Upper lobe of left lung (tissue), 6 donors: ENCODE measurements around the gene AZU1. TPM values are rescaled to one million over a fixed set of nuclear protein-coding genes. Genes with fewer than 3 reads are reported as not detected.
A peak's percentile ranks its signal among the peaks of the same experiment; 100 is the strongest.

Source experiments
- ATAC-seq, 2 donors: fragments of 200-7000 bp; cut with Tn5 transposase; one replicate each; pipeline ENCODE4 v1.9.1; 2022; ENCODE audit warnings: mild to moderate bottlenecking in 2 of 2, moderate library complexity in 2 of 2; ENCODE audit not compliant: low FRiP score in 2 of 2
- DNase-seq, 2 donors: peaks; one replicate each; pipeline ENCODE4 v3.0.0-alpha.2; 2019 to 2020
- H3K27ac ChIP-seq, 4 donors: fragments of 200-600 bp; sonication (generic); one replicate each; pipeline ENCODE4 v1.5.1; 2016 to 2019
- H3K27me3 ChIP-seq, 4 donors: fragments of 200-600 bp; sonication (generic); one replicate each; pipeline ENCODE4 v1.5.1; 2017 to 2019
- H3K36me3 ChIP-seq, 4 donors: fragments of 200-600 bp; sonication (generic); one replicate each; pipeline ENCODE4 v1.5.1; 2016 to 2019
- H3K4me1 ChIP-seq, 4 donors: fragments of 200-600 bp; sonication (generic); one replicate each; pipeline ENCODE4 v1.5.1; 2018 to 2019
- H3K4me3 ChIP-seq, 4 donors: fragments of 200-600 bp; sonication (generic); one replicate each; pipeline ENCODE4 v1.5.1; 2017 to 2019; ENCODE audit warnings: mild to moderate bottlenecking in 2 of 4, moderate library complexity in 1 of 4
- H3K9me3 ChIP-seq, 4 donors: fragments of 200-600 bp; sonication (generic); one replicate each; pipeline ENCODE4 v1.5.1; 2018 to 2019
- CTCF ChIP-seq, 6 experiments: fragments of 450-650 bp in 4 of 6; fragments of 200-600 bp in 2 of 6; sonication (generic) in 2 of 6; IDR thresholded peaks; one replicate each; pipeline ENCODE4 v1.5.1; 2016 to 2019; ENCODE audit warnings: antibody characterized with exemption in 6 of 6
- EP300 ChIP-seq, 4 donors: sonication (generic); formaldehyde crosslinking; IDR thresholded peaks; one replicate each; pipeline ENCODE4 v1.5.1; 2017; ENCODE audit warnings: antibody characterized with exemption in 4 of 4, control low read depth in 2 of 4
- POLR2A ChIP-seq, 4 donors: fragments of 450-650 bp; IDR thresholded peaks; one replicate each; pipeline ENCODE4 v1.5.1; 2016 to 2017; ENCODE audit warnings: antibody characterized with exemption in 4 of 4, mild to moderate bottlenecking in 2 of 4
- POLR2AphosphoS5 ChIP-seq, 2 donors: sonication (generic); formaldehyde crosslinking; IDR thresholded peaks; one replicate each; pipeline ENCODE4 v1.5.1; 2017; ENCODE audit warnings: antibody characterized with exemption in 2 of 2
- WGBS, 2 donors: methylation state at CpG; one replicate each; pipeline ENCODE4 v1.1.5; 2017 to 2018; 5-methylcytosine and 5-hydroxymethylcytosine counted together
- small RNA-seq, 4 donors: library from RNA; depleted of rRNA; stranded (forward); fragments of <200 nt; gene quantifications; one replicate each; pipeline ENCODE3, GENCODE V24; 2016
- total RNA-seq, 6 donors: library from RNA; depleted of rRNA in 4 of 6; stranded (reverse); fragments of >200 nt in 4 of 6; gene quantifications; one replicate each; pipeline versions ENCODE4 v1.1.0 to v1.2.1, GENCODE V29; 2016 to 2021
- donor health status: DM: no; HTN: no; CAD: no; lungs with moderate emphysema.
- donor health status: DM: no; HTN: yes; CAD: no; lungs with severe emphysema.

Gene AZU1
- total RNA-seq, 6 donors from 2014 or later = 2.0 to 13.6 (median 5.3) TPM

- TF ChIP-seq EP300 (IDR thresholded peaks at IDR 0.05) (no peak), POLR2AphosphoS5 (IDR thresholded peaks at IDR 0.05) (no peak), CTCF (IDR thresholded peaks at IDR 0.05) (no peak), POLR2A (IDR thresholded peaks at IDR 0.05) (no peak)
- 91% methylated on average over 23 to 28 of the region's 37 CpGs for WGBS, 2 donors
- peaks cover 12 to 91% (median 69%) of the 10 kb centered on the region in 4 donors for H3K36me3 ChIP-seq
- no peak overlapping the region for H3K27ac ChIP-seq
- H3K4me1 ChIP-seq = no peaks in the 10 kb centered on the region
- DNase-seq (peak in 1 of 2 donors; percentile 78), ATAC-seq (no peak)
- no peaks in the 10 kb centered on the region for H3K9me3 ChIP-seq
- H3K27me3 ChIP-seq = no peaks in the 10 kb centered on the region
- no peak overlapping the region for H3K4me3 ChIP-seq
Observed at GRCh38 chr19:879711-880438, 52.2 kb downstream of the AZU1 start.

Small RNA genes lying within 50 kb of the gene (small RNA-seq; reads per million reads assigned to genes)
- 0 reads per million in 4 donors for gene MIR3187

Other genes with a start within 250 kb of the AZU1 start
- under 1 TPM in 3 of 6 donors, not detected in 3; 0.46 to 0.47 (median 0.46) TPM for gene HCN2, start 238.0 kb upstream of the AZU1 start, total RNA-seq
- gene POLRMT, start 194.3 kb upstream of the AZU1 start, total RNA-seq = 10 to 100 TPM; 26.7 to 86.5 (median 50.9) TPM
- 1 to 10 TPM in 3 of 6 donors, under 1 TPM in 2, not detected in 1; 0.40 to 6.3 (median 1.2) TPM for gene FGF22, start 188.0 kb upstream of the AZU1 start, total RNA-seq
- 100 to 1,000 TPM in 1 of 6 donors, 10 to 100 TPM in 5; 36.7 to 106 (median 66.3) TPM for gene RNF126, start 164.6 kb upstream of the AZU1 start, total RNA-seq
- gene FSTL3, start 151.4 kb upstream of the AZU1 start, total RNA-seq = 100 to 1,000 TPM; 109 to 335 (median 197) TPM
- under 1 TPM in 2 of 6 donors, not detected in 4; 0.37 to 0.46 TPM for gene PRSS57, start 132.4 kb upstream of the AZU1 start, total RNA-seq
- gene PALM, start 118.9 kb upstream of the AZU1 start, total RNA-seq = 10 to 100 TPM; 12.5 to 65.6 (median 37.4) TPM
- 10 to 100 TPM; 22.5 to 51.5 (median 37.5) TPM for gene MISP, start 76.7 kb upstream of the AZU1 start, total RNA-seq
- 100 to 1,000 TPM; 122 to 270 (median 219) TPM for gene PTBP1, start 30.4 kb upstream of the AZU1 start, total RNA-seq
- gene PLPPR3, start 5.9 kb upstream of the AZU1 start, total RNA-seq = 10 to 100 TPM in 1 of 6 donors, 1 to 10 TPM in 4, under 1 TPM in 1; 0.63 to 14.2 (median 5.6) TPM
- gene PRTN3, start 13.2 kb downstream of the AZU1 start, total RNA-seq = 1 to 10 TPM in 2 of 6 donors, not detected in 4; 1.1 to 9.4 TPM
- 10 to 100 TPM in 1 of 6 donors, 1 to 10 TPM in 2, under 1 TPM in 2, not detected in 1; 0.69 to 11.9 (median 1.3) TPM for gene ELANE, start 24.5 kb downstream of the AZU1 start, total RNA-seq
- 100 to 1,000 TPM; 101 to 393 (median 259) TPM for gene CFD, start 31.8 kb downstream of the AZU1 start, total RNA-seq
- gene MED16, start 65.3 kb downstream of the AZU1 start, total RNA-seq = 100 to 1,000 TPM in 2 of 6 donors, 10 to 100 TPM in 4; 33.5 to 110 (median 62.1) TPM
- gene RNU6-9, start 65.6 kb downstream of the AZU1 start, total RNA-seq = not detected
- gene R3HDM4, start 85.4 kb downstream of the AZU1 start, total RNA-seq = 10 to 100 TPM; 39.6 to 71.2 (median 63.3) TPM
- gene KISS1R, start 89.5 kb downstream of the AZU1 start, total RNA-seq = not detected
- gene ARID3A, start 98.2 kb downstream of the AZU1 start, total RNA-seq = 10 to 100 TPM in 4 of 6 donors, 1 to 10 TPM in 2; 7.1 to 54.5 (median 19.2) TPM
- gene WDR18, start 156.5 kb downstream of the AZU1 start, total RNA-seq = 100 to 1,000 TPM in 1 of 6 donors, 10 to 100 TPM in 5; 29.2 to 122 (median 38.6) TPM
- 10 to 100 TPM in 1 of 6 donors, 1 to 10 TPM in 4, under 1 TPM in 1; 0.06 to 18.9 (median 5.6) TPM for gene GRIN3B, start 172.6 kb downstream of the AZU1 start, total RNA-seq
- gene TMEM259, start 193.3 kb downstream of the AZU1 start, total RNA-seq = 100 to 1,000 TPM; 143 to 643 (median 208) TPM
- not detected for gene RNU6-2, start 193.7 kb downstream of the AZU1 start, total RNA-seq
- gene CNN2, start 198.8 kb downstream of the AZU1 start, total RNA-seq = 100 to 1,000 TPM in 5 of 6 donors, 10 to 100 TPM in 1; 98.1 to 262 (median 164) TPM
- gene ABCA7, start 212.3 kb downstream of the AZU1 start, total RNA-seq = 100 to 1,000 TPM in 2 of 6 donors, 10 to 100 TPM in 4; 34.1 to 224 (median 58.2) TPM
- 100 to 1,000 TPM in 4 of 6 donors, 10 to 100 TPM in 2; 91.6 to 332 (median 123) TPM for gene ARHGAP45, start 239.3 kb downstream of the AZU1 start, total RNA-seq